H1 (cell line): Measurements from ENCODE around the gene WRAP73. TPM values are rescaled to one million over a fixed set of nuclear protein-coding genes. Genes with fewer than 3 reads are reported as not detected.

Experiments
- CBX8 ChIP-seq: fragments of 300-800, 300-1000 bp; sonication (generic); IDR thresholded peaks from 2 replicates; pipeline ENCODE4 v1.7.1; 2016; ENCODE audit warnings: low read depth, low read length, borderline replicate concordance
- TAF1 ChIP-seq: IDR thresholded peaks from 2 replicates; pipeline ENCODE4 v1.6.1; 2011; ENCODE audit warnings: mild to moderate bottlenecking, low read depth, low read length
- TBP ChIP-seq: IDR thresholded peaks from 2 replicates; pipeline ENCODE4 v1.6.1; 2011; ENCODE audit warnings: low read depth, low read length, improper control_type of control experiment
- polyA plus RNA-seq, 7 experiments: library from polyadenylated mRNA; depleted of rRNA in 3 of 7; stranded (reverse) in 5 of 7; unstranded in 2 of 7; fragments of >200 nt in 5 of 7; fragments of 200-250 nt in 2 of 7; gene quantifications; 1 replicate in 5 of 7; 2 replicates in 1 of 7; 4 replicates in 1 of 7; pipeline versions ENCODE4 v1.2.1 to v1.2.3, GENCODE V29; 2011 to 2013; ENCODE audit warnings: missing spikeins in 2 of 7, mixed read lengths in 2 of 7
- total RNA-seq: library from RNA; stranded (reverse); fragmentation: NEBNext Ultra II Directional; extraction: Animal tissue kit (Norgen Biotek cat#: 25700); gene quantifications from 2 replicates; pipeline ENCODE4 v1.2.1, GENCODE V29; 2021

Gene WRAP73
- total and polyA plus RNA-seq, 2 of the 8 experiments (the other 6 are each of a cell fraction or from before 2014, with no cell fraction given) = 30.3 to 50.7 TPM

DNA sequence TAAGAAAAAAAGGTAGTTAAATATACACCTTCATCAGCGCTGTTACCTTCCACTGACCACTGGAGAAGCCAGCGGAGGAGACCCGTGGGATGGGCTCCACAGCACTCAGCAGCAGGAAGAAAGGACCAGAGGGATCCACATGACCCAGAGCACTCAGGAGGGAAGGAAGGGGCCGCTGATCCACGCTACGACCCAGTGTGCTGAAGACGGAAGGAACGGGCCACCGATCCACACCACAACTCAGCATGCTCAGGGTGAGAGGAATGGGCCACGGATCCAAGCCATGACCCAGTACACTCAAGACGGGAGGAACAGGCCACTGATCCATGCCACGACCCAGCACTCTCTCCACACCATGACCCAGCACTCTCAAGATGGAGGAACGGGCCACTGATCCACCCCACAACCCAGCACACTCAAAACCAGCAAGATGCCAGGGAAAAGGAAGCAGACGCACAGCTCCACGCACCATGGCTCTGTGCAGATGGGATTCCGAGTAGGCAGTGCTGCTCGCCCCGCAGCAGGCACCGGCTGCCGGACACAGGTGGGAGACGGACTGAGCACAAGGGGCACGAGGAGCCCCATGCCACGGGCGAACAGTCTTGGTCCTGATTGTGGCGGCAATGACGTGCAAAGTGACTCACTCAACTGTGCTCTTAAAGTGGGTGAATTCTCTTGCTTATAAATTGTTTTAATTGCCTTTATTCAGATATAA, 8.7 kb downstream of the WRAP73 start (continued):
- TF ChIP-seq CBX8 (no peak), TBP (no peak), TAF1 (no peak)
